ENCODE results near the gene ADAM22.

ADAM22 gene

GRCh38 chr7:88001744-88002530 lies 67.9 kb downstream of the ADAM22 start:
- TF ChIP-seq, protein P1, sequence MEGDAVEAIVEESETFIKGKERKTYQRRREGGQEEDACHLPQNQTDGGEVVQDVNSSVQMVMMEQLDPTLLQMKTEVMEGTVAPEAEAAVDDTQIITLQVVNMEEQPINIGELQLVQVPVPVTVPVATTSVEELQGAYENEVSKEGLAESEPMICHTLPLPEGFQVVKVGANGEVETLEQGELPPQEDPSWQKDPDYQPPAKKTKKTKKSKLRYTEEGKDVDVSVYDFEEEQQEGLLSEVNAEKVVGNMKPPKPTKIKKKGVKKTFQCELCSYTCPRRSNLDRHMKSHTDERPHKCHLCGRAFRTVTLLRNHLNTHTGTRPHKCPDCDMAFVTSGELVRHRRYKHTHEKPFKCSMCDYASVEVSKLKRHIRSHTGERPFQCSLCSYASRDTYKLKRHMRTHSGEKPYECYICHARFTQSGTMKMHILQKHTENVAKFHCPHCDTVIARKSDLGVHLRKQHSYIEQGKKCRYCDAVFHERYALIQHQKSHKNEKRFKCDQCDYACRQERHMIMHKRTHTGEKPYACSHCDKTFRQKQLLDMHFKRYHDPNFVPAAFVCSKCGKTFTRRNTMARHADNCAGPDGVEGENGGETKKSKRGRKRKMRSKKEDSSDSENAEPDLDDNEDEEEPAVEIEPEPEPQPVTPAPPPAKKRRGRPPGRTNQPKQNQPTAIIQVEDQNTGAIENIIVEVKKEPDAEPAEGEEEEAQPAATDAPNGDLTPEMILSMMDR (IDR thresholded peaks at IDR 0.05; ENCODE audit: extremely low read depth, missing control alignments): no peak
- no peak for DNase-seq (ENCODE audit: low spot score)

GRCh38 chr7:88002617-88003016 lies 68.6 kb downstream of the ADAM22 start:
- DNase-seq (ENCODE audit: low spot score): no peak
- TF ChIP-seq, protein P1 (IDR thresholded peaks at IDR 0.05; ENCODE audit: extremely low read depth, missing control alignments): no peak

DNA sequence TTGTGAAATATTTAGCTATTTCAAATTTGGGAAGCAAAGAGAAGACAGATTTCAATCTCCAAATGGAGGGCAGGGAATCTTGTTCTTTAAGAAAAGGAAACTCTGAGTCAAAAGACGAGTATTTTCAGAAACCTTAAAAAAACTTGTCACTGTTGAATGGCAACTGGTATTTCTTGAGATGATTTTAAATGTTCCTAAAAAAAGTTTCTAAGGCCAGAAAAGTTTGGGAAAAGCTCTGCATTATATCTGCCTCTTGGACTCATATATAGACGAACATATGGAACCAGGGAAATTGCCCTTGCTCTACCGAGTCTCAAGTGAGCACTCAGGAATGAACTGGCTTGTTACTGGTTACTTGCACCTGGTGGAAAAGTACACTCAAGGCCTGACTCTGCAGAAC lies 69.5 kb downstream of the ADAM22 start:
- no peak for DNase-seq (ENCODE audit: low spot score)
- TF ChIP-seq, protein P1 (IDR thresholded peaks at IDR 0.05; ENCODE audit: extremely low read depth, missing control alignments): no peak

DNA sequence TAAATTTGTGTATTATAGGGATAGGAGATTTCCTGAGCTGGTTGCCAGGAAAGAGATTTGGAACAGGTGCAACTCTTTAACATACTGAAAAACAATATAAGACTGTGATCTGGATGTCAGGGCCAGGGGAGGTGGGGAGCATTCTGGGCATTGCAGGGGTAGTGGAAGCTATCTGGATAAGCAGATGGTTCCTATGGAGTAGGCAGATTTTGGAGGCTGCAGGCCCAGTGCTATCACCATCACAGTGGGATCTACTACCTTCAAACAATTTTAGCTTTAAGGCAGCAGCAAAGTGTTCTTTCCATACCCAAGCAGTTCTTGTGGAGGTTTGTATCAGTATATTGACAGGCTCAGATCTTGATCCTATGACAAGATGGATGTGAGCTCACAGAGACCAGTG lies 71.1 kb downstream of the ADAM22 start:
- TF ChIP-seq, protein P1 (IDR thresholded peaks at IDR 0.05; ENCODE audit: extremely low read depth, missing control alignments): no peak
- DNase-seq (ENCODE audit: low spot score): no peak

GRCh38 chr7:88009651-88010050 lies 75.6 kb downstream of the ADAM22 start:
- no peak for DNase-seq (ENCODE audit: low spot score)
- TF ChIP-seq, protein P1 (IDR thresholded peaks at IDR 0.05; ENCODE audit: extremely low read depth, missing control alignments): no peak

DNA sequence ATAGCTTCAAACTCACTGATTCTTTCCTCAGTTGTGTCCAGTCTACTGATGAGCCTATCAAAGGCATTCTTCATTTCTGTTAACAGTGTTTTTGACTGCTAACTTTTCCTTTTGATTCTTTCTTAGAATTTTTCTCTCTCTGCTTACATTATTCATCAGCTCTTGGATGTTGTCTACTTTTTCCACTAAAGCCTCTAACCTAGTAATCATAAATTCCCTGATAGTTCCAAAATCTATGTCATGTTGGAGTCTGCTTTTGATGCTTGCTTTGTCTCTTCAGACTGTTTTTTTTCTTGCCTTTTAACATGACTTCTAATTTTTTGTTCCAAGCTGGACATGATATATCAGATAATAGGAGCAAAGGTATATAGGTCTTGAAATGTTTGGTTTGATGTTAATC lies 78.0 kb downstream of the ADAM22 start:
- no peak for DNase-seq (ENCODE audit: low spot score)
- TF ChIP-seq, protein P1 (IDR thresholded peaks at IDR 0.05; ENCODE audit: extremely low read depth, missing control alignments): no peak

- TF ChIP-seq, protein P1 (IDR thresholded peaks at IDR 0.05; ENCODE audit: extremely low read depth, missing control alignments): no peak
- DNase-seq (ENCODE audit: low spot score): no peak
Observed at GRCh38 chr7:88013981-88014380, 79.9 kb downstream of the ADAM22 start.
